MM.1S (cell line): ENCODE measurements around the gene HIP1.
"Not testable (repeated sequence)": the region's sequence is repeated elsewhere in the genome, so short reads cannot be mapped to it uniquely, and the experiment has no call there.

Experiments
- DNase-seq: peaks from one replicate; pipeline ENCODE4 v3.0.0-alpha.2; 2015
- H2AFZ ChIP-seq: fragments of 300-600 bp; sonication (generic); 2 replicates; pipeline ENCODE4 v1.6.0; 2016; ENCODE audit warnings: antibody characterized with exemption, low read length
- H3F3A ChIP-seq: fragments of 300-600 bp; sonication (generic); 2 replicates; pipeline ENCODE4 v1.6.1; 2016; ENCODE audit warnings: mild to moderate bottlenecking, antibody characterized with exemption, low read length, moderate library complexity, mixed read lengths; ENCODE audit not compliant: insufficient read depth
- H3K27ac ChIP-seq: fragments of 300-600 bp; sonication (generic); 2 replicates; pipeline ENCODE4 v1.5.1; 2016; ENCODE audit warnings: mild to moderate bottlenecking, low read length
- H3K27me3 ChIP-seq: fragments of 300-600 bp; sonication (generic); replicated peaks from 2 replicates; pipeline ENCODE4 v1.6.0; 2016; ENCODE audit warnings: low read length; ENCODE audit not compliant: insufficient read depth
- H3K36me3 ChIP-seq: fragments of 300-600 bp; sonication (generic); replicated peaks from 2 replicates; pipeline ENCODE4 v1.6.1; 2016; ENCODE audit warnings: mild to moderate bottlenecking, low read length, mixed read lengths; ENCODE audit not compliant: insufficient read depth
- H3K4me1 ChIP-seq: fragments of 300-600 bp; sonication (generic); 2 replicates; pipeline ENCODE4 v1.6.1; 2016; ENCODE audit warnings: low read length, mixed read lengths
- H3K4me2 ChIP-seq: fragments of 300-600 bp; sonication (generic); 2 replicates; pipeline ENCODE4 v1.6.0; 2016; ENCODE audit warnings: low read depth, low read length
- H3K4me3 ChIP-seq: fragments of 300-600 bp; sonication (generic); 2 replicates; pipeline ENCODE4 v1.5.1; 2016; ENCODE audit warnings: low read length, mixed read lengths
- H3K79me2 ChIP-seq: fragments of 300-600 bp; sonication (generic); 2 replicates; pipeline ENCODE4 v1.6.1; 2016; ENCODE audit warnings: mixed run types, low read length, mixed read lengths
- H3K9ac ChIP-seq: fragments of 300-600 bp; sonication (generic); 2 replicates; pipeline ENCODE4 v1.6.1; 2016; ENCODE audit warnings: low read length, mixed read lengths
- H3K9me2 ChIP-seq: fragments of 300-600 bp; sonication (generic); replicated peaks from 2 replicates; pipeline ENCODE4 v1.6.1; 2016; ENCODE audit warnings: mild to moderate bottlenecking, low read length, mixed read lengths; ENCODE audit not compliant: insufficient read depth
- H3K9me3 ChIP-seq: fragments of 300-600 bp; sonication (generic); replicated peaks from 2 replicates; pipeline ENCODE4 v1.6.1; 2016; ENCODE audit warnings: mild to moderate bottlenecking, low read length, mixed read lengths; ENCODE audit not compliant: insufficient read depth
- H4K20me1 ChIP-seq: fragments of 300-600 bp; sonication (generic); 2 replicates; pipeline ENCODE4 v1.6.1; 2016; ENCODE audit warnings: mild to moderate bottlenecking, low read length, moderate library complexity, mixed read lengths; ENCODE audit not compliant: insufficient read depth
- CTCF ChIP-seq: fragments of 300-600 bp; sonication (generic); IDR thresholded peaks from 2 replicates; pipeline ENCODE4 v1.5.1; 2016; ENCODE audit warnings: antibody characterized with exemption, low read length, mixed read lengths
- EZH2 ChIP-seq: fragments of 300-600 bp; sonication (generic); optimal IDR thresholded peaks from 2 replicates; pipeline ENCODE3; 2017; ENCODE audit warnings: low read depth, mild to moderate bottlenecking, antibody characterized with exemption, low read length, mixed read lengths
- EZH2phosphoT487 ChIP-seq: fragments of 300-600 bp; sonication (generic); IDR thresholded peaks from 2 replicates; pipeline ENCODE4 v1.6.1; 2018; ENCODE audit warnings: antibody characterized with exemption, low read length

The HIP1 gene

GRCh38 chr7:75611557-75612178 is 127.1 kb downstream of the HIP1 start:
- DNase-seq = no peak
- Histone ChIP-seq H3K9me2 (no peaks in the 10 kb centered on the region), H3K27me3 (no peaks in the 10 kb centered on the region), H3K27ac (no peak overlapping the region), H2AFZ (no peak overlapping the region), H3K36me3 (no peaks in the 10 kb centered on the region), H3K9me3 (no peaks in the 10 kb centered on the region), H3K79me2 (no peaks in the 10 kb centered on the region), H3K9ac (no peak overlapping the region), H3K4me3 (no peak overlapping the region), H3K4me2 (no peak overlapping the region), H3K4me1 (no peaks in the 10 kb centered on the region), H3F3A (no peaks in the 10 kb centered on the region), H4K20me1 (no peaks in the 10 kb centered on the region)
- TF ChIP-seq EZH2 (no peak), CTCF (no peak), EZH2phosphoT487 (no peak)

GRCh38 chr7:75609416-75609815 is 129.3 kb downstream of the HIP1 start:
- H3K9me2 ChIP-seq, H3K9ac ChIP-seq, DNase-seq, H3K79me2 ChIP-seq, H3K9me3 ChIP-seq, H3K27me3 ChIP-seq, H3K4me1 ChIP-seq, H3K27ac ChIP-seq, H3K36me3 ChIP-seq, H3K4me2 ChIP-seq, H4K20me1 ChIP-seq, H3K4me3 ChIP-seq, H2AFZ ChIP-seq, H3F3A ChIP-seq: not testable (repeated sequence)

- Histone ChIP-seq H3K4me3 (no peak overlapping the region), H3K4me1 (no peaks in the 10 kb centered on the region), H3K9me3 (no peaks in the 10 kb centered on the region), H3K79me2 (no peaks in the 10 kb centered on the region), H3K4me2 (no peak overlapping the region), H3K9me2 (no peaks in the 10 kb centered on the region), H3K27me3 (no peaks in the 10 kb centered on the region), H2AFZ (no peak overlapping the region), H3K36me3 (no peaks in the 10 kb centered on the region), H3K9ac (no peak overlapping the region), H3F3A (no peaks in the 10 kb centered on the region), H4K20me1 (no peaks in the 10 kb centered on the region), H3K27ac (no peak overlapping the region)
- no peak for TF ChIP-seq CTCF
- TF ChIP-seq EZH2 = no peak
- no peak for TF ChIP-seq EZH2phosphoT487
- DNase-seq = no peak
These were observed 130.2 kb downstream of the HIP1 start for GRCh38 chr7:75608451-75609122.

- Histone ChIP-seq H3K4me2 (no peak overlapping the region), H3K9me3 (no peaks in the 10 kb centered on the region), H3K4me1 (no peaks in the 10 kb centered on the region), H3K27me3 (no peaks in the 10 kb centered on the region), H3K36me3 (no peaks in the 10 kb centered on the region), H3K9ac (no peak overlapping the region), H3K79me2 (no peaks in the 10 kb centered on the region), H3K27ac (no peak overlapping the region), H3K4me3 (no peak overlapping the region), H3F3A (no peaks in the 10 kb centered on the region), H3K9me2 (no peaks in the 10 kb centered on the region), H4K20me1 (no peaks in the 10 kb centered on the region), H2AFZ (no peak overlapping the region)
- DNase-seq = no peak
- TF ChIP-seq CTCF (no peak), EZH2phosphoT487 (no peak), EZH2 (no peak)
These were observed 134.3 kb downstream of the HIP1 start for GRCh38 chr7:75604408-75604807.

GRCh38 chr7:75602831-75603230 is 135.9 kb downstream of the HIP1 start:
- H3K9ac ChIP-seq, H4K20me1 ChIP-seq, H3K9me2 ChIP-seq, H3K4me3 ChIP-seq, DNase-seq, H3K9me3 ChIP-seq, H2AFZ ChIP-seq, H3K27me3 ChIP-seq, H3K4me2 ChIP-seq, H3K36me3 ChIP-seq, H3K4me1 ChIP-seq, H3F3A ChIP-seq, H3K79me2 ChIP-seq, H3K27ac ChIP-seq: not testable (repeated sequence)
